GM20000 (cell line): ENCODE data around the gene OR13G1.

Experiments
- DNase-seq: peaks from one replicate; pipeline ENCODE4 v3.0.0; 2012; ENCODE audit warnings: low spot score
- CTCF ChIP-seq: IDR thresholded peaks from 2 replicates; pipeline ENCODE4 v1.5.1; 2012; ENCODE audit warnings: mild to moderate bottlenecking, control low read depth; ENCODE audit errors: extremely low read depth, missing control alignments

Gene OR13G1

GRCh38 chr1:247638781-247639180, 40.8 kb downstream of the OR13G1 start:
- no peak for TF ChIP-seq CTCF
- DNase-seq, result no peak

- no peak for DNase-seq
- TF ChIP-seq CTCF, result no peak
These were observed 41.5 kb downstream of the OR13G1 start for GRCh38 chr1:247638011-247638410.

- no peak for TF ChIP-seq CTCF
- DNase-seq, result no peak
These were observed 51.6 kb downstream of the OR13G1 start for GRCh38 chr1:247627951-247628350.
